K562 (cell line): ENCODE data around the gene VEGFA. TPM values are rescaled to one million over a fixed set of nuclear protein-coding genes. Genes with fewer than 3 reads are reported as not detected.

ENCODE experiments used
- ATAC-seq: fragments of 200-7000 bp; cut with Tn5 transposase; 3 replicates; pipeline ENCODE4 v1.9.1; 2020; ENCODE audit warnings: moderate library complexity
- BruUV-seq: library from RNA; stranded (reverse); fragments of 400-500 nt; replicated peaks from 2 replicates; lab custom pipeline; 2021; lab: Mats Ljungman, UMichigan
- CTCF ChIA-PET: fragments of 300-600 bp; formaldehyde crosslinking; extraction: SDS; loops from one replicate; lab custom pipeline; 2021; ENCODE audit warnings: low intra/inter-chr PET ratio; lab: Yijun Ruan, JAX
- POLR2A ChIA-PET: fragments of 300-600, 350-650 bp; sonication (Branson Sonifier 250); formaldehyde crosslinking; extraction: SDS; loops from one replicate; lab custom pipeline; 2021; ENCODE audit warnings: antibody characterized with exemption, inconsistent platforms; lab: Yijun Ruan, JAX
- DNase-seq, 4 experiments: peaks; one replicate each; pipeline versions ENCODE4 v3.0.0 to v3.0.0-alpha.2; 2011 to 2018; ENCODE audit warnings: low spot score in 3 of 4, mixed read lengths in 3 of 4; ENCODE audit errors: extremely low read depth in 1 of 4
- FAIRE-seq: peaks from 2 replicates; lab custom pipeline; 2011; peaks lifted over from hg19 to GRCh38; lab: Jason Lieb, UNC
- H2AFZ ChIP-seq: 2 replicates; pipeline ENCODE4 v1.6.0; 2011; ENCODE audit warnings: low read depth, low read length, control low read depth, inconsistent platforms
- H3K27ac ChIP-seq: fragments of 200-600 bp; 3 replicates; pipeline ENCODE4 v1.8.0; 2011; ENCODE audit warnings: low read depth, mild to moderate bottlenecking, control low read depth, inconsistent platforms, low read length, moderate library complexity, mixed read lengths; ENCODE audit errors: extremely low read depth
- H3K27me3 ChIP-seq, 2 experiments: fragments of 300-600 bp in 1 of 2; 2 replicates in 1 of 2; 3 replicates in 1 of 2; pipeline versions ENCODE4 v1.6.0 to v1.8.0; 2011; ENCODE audit warnings: inconsistent platforms in 2 of 2, low read length in 2 of 2, mild to moderate bottlenecking in 1 of 2, mixed read lengths in 1 of 2, moderate library complexity in 1 of 2; ENCODE audit not compliant: control insufficient read depth in 2 of 2, insufficient read depth in 2 of 2
- H3K36me3 ChIP-seq: fragments of 300-600 bp; 3 replicates; pipeline ENCODE4 v1.8.0; 2011; ENCODE audit warnings: mild to moderate bottlenecking, low read length, inconsistent platforms; ENCODE audit not compliant: control insufficient read depth, insufficient read depth
- H3K4me1 ChIP-seq, 2 experiments: fragments of 200-600 bp in 1 of 2; replicated peaks in 1 of 2; 2 replicates in 1 of 2; 3 replicates in 1 of 2; pipeline versions ENCODE4 v1.5.1 to v1.8.0; 2011; ENCODE audit warnings: inconsistent platforms in 2 of 2, low read length in 2 of 2, mild to moderate bottlenecking in 1 of 2, mixed read lengths in 1 of 2, moderate library complexity in 1 of 2; ENCODE audit not compliant: control insufficient read depth in 2 of 2, insufficient read depth in 2 of 2
- H3K4me2 ChIP-seq: 2 replicates; pipeline ENCODE4 v1.6.1; 2011; ENCODE audit warnings: low read length, control low read depth, inconsistent platforms, mixed read lengths; ENCODE audit not compliant: insufficient read depth
- H3K4me3 ChIP-seq: fragments of 200-600 bp; sonication (generic), shearing (Covaris generic); 2 replicates; pipeline ENCODE4 v1.5.1; 2016; ENCODE audit warnings: control low read depth, inconsistent platforms
- H3K79me2 ChIP-seq: fragments of 200-600 bp; 3 replicates; pipeline ENCODE4 v1.8.0; 2011; ENCODE audit warnings: low read length, inconsistent platforms; ENCODE audit not compliant: control insufficient read depth, insufficient read depth
- H3K9ac ChIP-seq, 2 experiments: 2 replicates each; pipeline versions ENCODE4 v1.6.0 to v1.6.1; 2011; ENCODE audit warnings: low read depth in 2 of 2, low read length in 2 of 2, control low read depth in 1 of 2, inconsistent platforms in 1 of 2, mild to moderate bottlenecking in 1 of 2, mixed read lengths in 1 of 2; ENCODE audit not compliant: insufficient read depth in 1 of 2
- H3K9me1 ChIP-seq: one replicate; pipeline ENCODE4 v1.6.0; 2011; ENCODE audit warnings: inconsistent platforms, mild to moderate bottlenecking, low read length, moderate library complexity; ENCODE audit not compliant: control insufficient read depth, insufficient read depth
- H3K9me3 ChIP-seq: replicated peaks from 2 replicates; pipeline ENCODE4 v1.5.1; 2011; ENCODE audit warnings: low read depth, low read length, inconsistent platforms; ENCODE audit not compliant: control insufficient read depth, insufficient read depth
- H4K20me1 ChIP-seq: replicated peaks from 2 replicates; pipeline ENCODE4 v1.6.1; 2011; ENCODE audit warnings: low read length, inconsistent platforms, mixed read lengths; ENCODE audit not compliant: control insufficient read depth, insufficient read depth
- CREB1 ChIP-seq, 2 experiments: sonication (generic) in 1 of 2; formaldehyde crosslinking in 1 of 2; IDR thresholded peaks; 2 replicates each; pipeline versions ENCODE4 v1.6.1 to v1.8.0; 2012 to 2022; ENCODE audit warnings: inconsistent platforms in 1 of 2, mild to moderate bottlenecking in 1 of 2, missing genetic modification reagents in 1 of 2, moderate library complexity in 1 of 2
- GTF2F1 ChIP-seq: IDR thresholded peaks from 2 replicates; pipeline ENCODE4 v1.6.1; 2011; ENCODE audit warnings: low read depth, low read length, improper control_type of control experiment
- HNRNPL ChIP-seq: fragments of 200-400 bp; formaldehyde crosslinking; IDR thresholded peaks from 2 replicates; pipeline ENCODE4 v1.6.1; 2017; ENCODE audit warnings: low read depth, mild to moderate bottlenecking, low read length
- OTX1 ChIP-seq: fragments of 450-650 bp; formaldehyde crosslinking; IDR thresholded peaks from 2 replicates; pipeline ENCODE4 v1.4.0; 2022; ENCODE audit warnings: mild to moderate bottlenecking
- SMARCB1 ChIP-seq: IDR thresholded peaks from 2 replicates; pipeline ENCODE4 v1.6.1; 2011; ENCODE audit warnings: improper control_type of control experiment, low read depth; ENCODE audit not compliant: insufficient read length
- SP2 ChIP-seq: IDR thresholded peaks from 2 replicates; pipeline ENCODE4 v1.6.1; 2011; ENCODE audit warnings: mild to moderate bottlenecking, low read depth, low read length, moderate library complexity; ENCODE audit not compliant: poor library complexity, severe bottlenecking; ENCODE audit errors: extremely low read depth
- TRIM28 ChIP-seq: fragments of 450-650 bp; IDR thresholded peaks from 2 replicates; pipeline ENCODE4 v1.6.1; 2017
- ZFX ChIP-seq: sonication (generic); formaldehyde crosslinking; IDR thresholded peaks from 2 replicates; pipeline ENCODE4 v1.8.0; 2022; ENCODE audit warnings: mild to moderate bottlenecking, missing genetic modification reagents, moderate library complexity
- ZNF124 ChIP-seq: sonication (generic); formaldehyde crosslinking; IDR thresholded peaks from 2 replicates; pipeline ENCODE4 v1.8.1; 2022; ENCODE audit warnings: missing genetic modification reagents
- ZNF165 ChIP-seq: fragments of 250-450 bp; sonication (Bioruptor Pico); IDR thresholded peaks from 2 replicates; pipeline ENCODE4 v1.4.0; 2020; ENCODE audit warnings: borderline replicate concordance
- ZNF740 ChIP-seq, 3 experiments: fragments of 200-800 bp in 1 of 3; sonication (Bioruptor generic) in 1 of 3; sonication (generic) in 1 of 3; formaldehyde crosslinking in 1 of 3; IDR thresholded peaks; 2 replicates each; pipeline versions ENCODE4 v1.6.1 to v1.8.0; 2016 to 2022; ENCODE audit warnings: mild to moderate bottlenecking in 2 of 3, missing compliant biosample characterization in 2 of 3, missing genetic modification characterization in 2 of 3, missing genetic modification reagents in 1 of 3
- ZNF766 ChIP-seq: fragments of 200-800 bp; sonication (Bioruptor generic); conservative IDR thresholded peaks from 2 replicates; pipeline ENCODE4 v1.6.1; 2016; ENCODE audit warnings: missing genetic modification characterization, missing compliant biosample characterization
- WGBS: fragments of 100-300 bp; shearing (Covaris generic); methylation state at CpG from one replicate; pipeline ENCODE4 v1.1.6; 2016; ENCODE audit warnings: low coverage, mixed read lengths; ENCODE audit not compliant: insufficient coverage; ENCODE audit errors: missing lambda C conversion rate; 5-methylcytosine and 5-hydroxymethylcytosine counted together
- in situ Hi-C: fragments of 300-500 bp; cut with MboI; formaldehyde crosslinking; loops from 4 replicates; pipeline ENCODE4 v1.15.0; 2018; ENCODE audit warnings: inconsistent platforms, mixed read lengths
- intact Hi-C: fragments of 100-400 bp; cut with micrococcal nuclease; formaldehyde crosslinking; loops from 2 replicates; pipeline ENCODE4 v1.14.2; 2022
- polyA plus RNA-seq, 8 experiments: library from polyadenylated mRNA; depleted of rRNA in 4 of 8; stranded (reverse) in 5 of 8; unstranded in 3 of 8; fragments of >200 nt; fragmentation: Nextera tagmentation in 2 of 8; fragmentation: Illumina TruSeq in 1 of 8; extraction: Ambion mirVana in 2 of 8; extraction: Trizol in 1 of 8; gene quantifications; 2 replicates each; pipeline versions ENCODE4 v1.2.1 to v1.2.3, GENCODE V29; 2011 to 2014; ENCODE audit warnings: inconsistent platforms in 1 of 8, missing spikeins in 1 of 8
- total RNA-seq, 7 experiments: library from RNA; depleted of rRNA in 6 of 7; stranded (reverse); fragments of >200 nt in 6 of 7; fragmentation: Illumina TruSeq in 2 of 7; extraction: Trizol in 2 of 7; gene quantifications; 2 replicates each; pipeline versions ENCODE4 v1.2.1 to v1.2.3, GENCODE V29; 2011 to 2021; ENCODE audit warnings: low replicate concordance in 1 of 7
- TF ChIP-seq, protein P1 (sequence below): sonication (generic); formaldehyde crosslinking; IDR thresholded peaks from 2 replicates; pipeline ENCODE4 v1.8.1; 2022; ENCODE audit warnings: missing genetic modification reagents
- TF ChIP-seq, protein P2 (sequence below), 2 experiments: IDR thresholded peaks; 2 replicates each; pipeline ENCODE4 v1.6.1; 2012; ENCODE audit warnings: improper control_type of control experiment in 2 of 2, low read depth in 2 of 2, low read length in 2 of 2, borderline replicate concordance in 1 of 2
- TF ChIP-seq, protein P3 (sequence below): fragments of 250-450 bp; sonication (Bioruptor Pico); IDR thresholded peaks from 2 replicates; pipeline ENCODE4 v1.8.0; 2021; ENCODE audit warnings: moderate library complexity, mild to moderate bottlenecking, inconsistent platforms

Gene VEGFA
- total and polyA plus RNA-seq, 9 of the 15 experiments (the other 6 are each of a cell fraction or from before 2014, with no cell fraction given): 14.0 to 271 (median 124) TPM

DNA sequence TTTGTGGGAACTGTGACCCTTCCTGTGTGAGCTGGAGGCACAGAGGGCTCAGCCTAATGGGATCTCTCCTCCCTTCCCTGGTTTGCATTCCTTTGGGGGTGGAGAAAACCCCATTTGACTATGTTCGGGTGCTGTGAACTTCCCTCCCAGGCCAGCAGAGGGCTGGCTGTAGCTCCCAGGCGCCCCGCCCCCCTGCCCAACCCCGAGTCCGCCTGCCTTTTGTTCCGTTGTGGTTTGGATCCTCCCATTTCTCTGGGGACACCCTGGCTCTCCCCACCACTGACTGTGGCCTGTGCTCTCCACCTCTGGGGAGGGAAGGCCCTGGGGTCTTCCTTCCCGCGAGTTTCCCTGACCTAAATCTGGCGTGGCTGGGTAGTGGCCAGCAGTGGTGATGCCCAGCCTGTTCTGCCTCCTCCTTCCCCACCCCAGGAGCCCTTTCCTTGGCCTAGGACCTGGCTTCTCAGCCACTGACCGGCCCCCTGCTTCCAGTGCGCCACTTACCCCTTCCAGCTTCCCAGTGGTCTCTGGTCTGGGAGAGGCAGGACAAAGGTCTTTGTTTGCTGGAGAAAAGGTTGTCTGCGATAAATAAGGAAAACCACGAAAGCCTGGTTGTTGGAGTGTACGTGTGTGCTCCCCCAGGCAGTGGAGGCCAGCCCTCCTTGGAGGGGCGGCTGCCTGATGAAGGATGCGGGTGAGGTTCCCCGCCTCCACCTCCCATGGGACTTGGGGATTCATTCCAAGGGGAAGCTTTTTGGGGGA lies 4.9 kb downstream of the VEGFA start (continued):
- peak; percentile 21 for TF ChIP-seq ZNF740 (CRISPR knock-in tag; IDR thresholded peaks at IDR 0.05)
- no peak for TF ChIP-seq ZNF740 (tag; IDR thresholded peaks at IDR 0.05)
- TF ChIP-seq, protein P1, sequence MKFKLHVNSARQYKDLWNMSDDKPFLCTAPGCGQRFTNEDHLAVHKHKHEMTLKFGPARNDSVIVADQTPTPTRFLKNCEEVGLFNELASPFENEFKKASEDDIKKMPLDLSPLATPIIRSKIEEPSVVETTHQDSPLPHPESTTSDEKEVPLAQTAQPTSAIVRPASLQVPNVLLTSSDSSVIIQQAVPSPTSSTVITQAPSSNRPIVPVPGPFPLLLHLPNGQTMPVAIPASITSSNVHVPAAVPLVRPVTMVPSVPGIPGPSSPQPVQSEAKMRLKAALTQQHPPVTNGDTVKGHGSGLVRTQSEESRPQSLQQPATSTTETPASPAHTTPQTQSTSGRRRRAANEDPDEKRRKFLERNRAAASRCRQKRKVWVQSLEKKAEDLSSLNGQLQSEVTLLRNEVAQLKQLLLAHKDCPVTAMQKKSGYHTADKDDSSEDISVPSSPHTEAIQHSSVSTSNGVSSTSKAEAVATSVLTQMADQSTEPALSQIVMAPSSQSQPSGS: no peak
- no peak for TF ChIP-seq ZNF165
- TF ChIP-seq TRIM28: no peak
- no peak for TF ChIP-seq ZFX
- TF ChIP-seq ZNF766: no peak
- no peak for TF ChIP-seq GTF2F1

GRCh38 chr6:43775535-43775885 lies 5.5 kb downstream of the VEGFA start:
- H3K4me1 ChIP-seq: peaks cover 26 to 53% of the 10 kb centered on the region in 2 experiments
- CTCF ChIA-PET: interaction anchor here (0.6 to 1.5 kb wide), 5 partner anchors 52 to 563 kb away, joined by 3 to 8 read pairs (median 4); no protein-coding TSS in a partner anchor
- H3K4me2 ChIP-seq: peak overlapping the region; percentile 98; the same call in 1 of the 2 replicates
- DNase-seq (no peak), ATAC-seq (no peak), FAIRE-seq (no peak)
- intact Hi-C loops: no loop called here
- H3K36me3 ChIP-seq: peaks cover 85% of the 10 kb centered on the region
- no TSS peak for BruUV-seq
- H3K9ac ChIP-seq: peak overlapping the region; percentile 97 to 99; a peak in 3 of 4 replicates
- H3K79me2 ChIP-seq: peaks cover 100% of the 10 kb centered on the region
- no peaks in the 10 kb centered on the region for H3K9me3 ChIP-seq
- 69% methylated on average over 4 of the region's 4 CpGs for WGBS
- H3K27ac ChIP-seq: peak overlapping the region; percentile 33; the same call in 1 of the 3 replicates
- no peak overlapping the region; the same call in 1 of the 2 replicates for H3K4me3 ChIP-seq
- H4K20me1 ChIP-seq: peaks cover 86% of the 10 kb centered on the region
- H3K27me3 ChIP-seq: no peaks in the 10 kb centered on the region
- no peak overlapping the region for H2AFZ ChIP-seq
- peaks cover 39% of the 10 kb centered on the region for H3K9me1 ChIP-seq
- in situ Hi-C loops: no loop called here
- POLR2A ChIA-PET: interaction anchor here (0.6 to 2.0 kb wide), 2 partner anchors 13 to 36 kb away, joined by 3 to 6 read pairs; no protein-coding TSS in a partner anchor
- no peak for TF ChIP-seq HNRNPL
- TF ChIP-seq, protein P2, sequence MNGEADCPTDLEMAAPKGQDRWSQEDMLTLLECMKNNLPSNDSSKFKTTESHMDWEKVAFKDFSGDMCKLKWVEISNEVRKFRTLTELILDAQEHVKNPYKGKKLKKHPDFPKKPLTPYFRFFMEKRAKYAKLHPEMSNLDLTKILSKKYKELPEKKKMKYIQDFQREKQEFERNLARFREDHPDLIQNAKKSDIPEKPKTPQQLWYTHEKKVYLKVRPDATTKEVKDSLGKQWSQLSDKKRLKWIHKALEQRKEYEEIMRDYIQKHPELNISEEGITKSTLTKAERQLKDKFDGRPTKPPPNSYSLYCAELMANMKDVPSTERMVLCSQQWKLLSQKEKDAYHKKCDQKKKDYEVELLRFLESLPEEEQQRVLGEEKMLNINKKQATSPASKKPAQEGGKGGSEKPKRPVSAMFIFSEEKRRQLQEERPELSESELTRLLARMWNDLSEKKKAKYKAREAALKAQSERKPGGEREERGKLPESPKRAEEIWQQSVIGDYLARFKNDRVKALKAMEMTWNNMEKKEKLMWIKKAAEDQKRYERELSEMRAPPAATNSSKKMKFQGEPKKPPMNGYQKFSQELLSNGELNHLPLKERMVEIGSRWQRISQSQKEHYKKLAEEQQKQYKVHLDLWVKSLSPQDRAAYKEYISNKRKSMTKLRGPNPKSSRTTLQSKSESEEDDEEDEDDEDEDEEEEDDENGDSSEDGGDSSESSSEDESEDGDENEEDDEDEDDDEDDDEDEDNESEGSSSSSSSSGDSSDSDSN (IDR thresholded peaks at IDR 0.05; ENCODE audit: borderline replicate concordance in 1 of 2, low read depth in 2 of 2, low read length in 2 of 2): no peak
- TF ChIP-seq SMARCB1: no peak
- TF ChIP-seq, protein P3, sequence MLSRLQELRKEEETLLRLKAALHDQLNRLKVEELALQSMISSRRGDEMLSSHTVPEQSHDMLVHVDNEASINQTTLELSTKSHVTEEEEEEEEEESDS: no peak
- TF ChIP-seq ZNF124: no peak
- no peak for TF ChIP-seq OTX1
- TF ChIP-seq CREB1 (IDR thresholded peaks at IDR 0.05): no peak
- TF ChIP-seq CREB1 (CRISPR knock-in tag; IDR thresholded peaks at IDR 0.05): no peak
- no peak for TF ChIP-seq SP2
